GM23248 (cell line): ENCODE measurements around the gene DNM1. TPM values are rescaled to one million over a fixed set of nuclear protein-coding genes. Genes with fewer than 3 reads are reported as not detected.
A peak's percentile ranks its signal among the peaks of the same experiment; 100 is the strongest.

Experiments used
- DNase-seq: peaks from one replicate; pipeline ENCODE4 v3.0.0-alpha.2; 2015
- H2AFZ ChIP-seq: fragments of 200-600 bp; sonication (generic); 2 replicates; pipeline ENCODE4 v1.6.1; 2016; ENCODE audit warnings: antibody characterized with exemption
- H3F3A ChIP-seq: fragments of 200-600 bp; sonication (generic); 2 replicates; pipeline ENCODE4 v1.6.1; 2016; ENCODE audit warnings: mild to moderate bottlenecking, antibody characterized with exemption, mixed run types; ENCODE audit not compliant: insufficient read depth
- H3K27ac ChIP-seq: fragments of 200-600 bp; sonication (generic); 2 replicates; pipeline ENCODE4 v1.5.1; 2016; ENCODE audit warnings: mild to moderate bottlenecking
- H3K27me3 ChIP-seq: fragments of 200-600 bp; sonication (generic); replicated peaks from 2 replicates; pipeline ENCODE4 v1.6.1; 2016; ENCODE audit warnings: mild to moderate bottlenecking; ENCODE audit not compliant: insufficient read depth
- H3K36me3 ChIP-seq: fragments of 200-600 bp; sonication (generic); 2 replicates; pipeline ENCODE4 v1.6.1; 2016; ENCODE audit warnings: low read depth, mild to moderate bottlenecking
- H3K4me1 ChIP-seq: fragments of 200-600 bp; sonication (generic); 2 replicates; pipeline ENCODE4 v1.6.1; 2016; ENCODE audit warnings: mild to moderate bottlenecking; ENCODE audit not compliant: insufficient read depth
- H3K4me2 ChIP-seq: fragments of 200-600 bp; sonication (generic); one replicate; pipeline ENCODE4 v1.6.1; 2016; ENCODE audit warnings: mild to moderate bottlenecking; ENCODE audit not compliant: unreplicated experiment
- H3K4me3 ChIP-seq: fragments of 200-600 bp; sonication (generic); 2 replicates; pipeline ENCODE4 v1.5.1; 2016; ENCODE audit warnings: mild to moderate bottlenecking
- H3K79me2 ChIP-seq: fragments of 200-600 bp; sonication (generic); 2 replicates; pipeline ENCODE4 v1.6.1; 2016; ENCODE audit warnings: mild to moderate bottlenecking; ENCODE audit not compliant: insufficient read depth
- H3K9ac ChIP-seq: fragments of 200-600 bp; sonication (generic); 2 replicates; pipeline ENCODE4 v1.6.1; 2016; ENCODE audit warnings: mild to moderate bottlenecking
- H3K9me2 ChIP-seq: fragments of 200-600 bp; sonication (generic); 2 replicates; pipeline ENCODE4 v1.6.1; 2016; ENCODE audit warnings: mixed run types, mild to moderate bottlenecking, moderate library complexity; ENCODE audit not compliant: insufficient read depth
- H3K9me3 ChIP-seq: fragments of 200-600 bp; sonication (generic); one replicate; pipeline ENCODE4 v1.6.1; 2017; ENCODE audit warnings: low read depth
- H4K20me1 ChIP-seq: fragments of 200-600 bp; sonication (generic); 2 replicates; pipeline ENCODE4 v1.6.0; 2016; ENCODE audit not compliant: insufficient read depth
- EZH2 ChIP-seq: fragments of 200-600 bp; sonication (generic); IDR thresholded peaks from 2 replicates; pipeline ENCODE4 v1.6.1; 2018; ENCODE audit warnings: antibody characterized with exemption, mild to moderate bottlenecking; ENCODE audit not compliant: insufficient read depth, poor library complexity, severe bottlenecking
- EZH2phosphoT487 ChIP-seq: fragments of 200-600 bp; sonication (generic); IDR thresholded peaks from 2 replicates; pipeline ENCODE4 v1.6.1; 2018; ENCODE audit warnings: antibody characterized with exemption, moderate library complexity, mild to moderate bottlenecking, low read depth; ENCODE audit not compliant: insufficient read depth
- WGBS, 2 experiments: methylation state at CpG; one replicate each; pipeline ENCODE4 v1.1.6; 2015 to 2017; ENCODE audit warnings: low lambda C conversion rate in 2 of 2, low coverage in 1 of 2; ENCODE audit errors: missing lambda C conversion rate in 2 of 2; 5-methylcytosine and 5-hydroxymethylcytosine counted together
- in situ Hi-C: fragments of 300-500 bp; cut with MboI; formaldehyde crosslinking; loops from 2 replicates; pipeline ENCODE4 v1.15.0; 2020
- polyA plus RNA-seq: library from polyadenylated mRNA; unstranded; fragments of >200 nt; fragmentation: Nextera tagmentation; extraction: Ambion mirVana; gene quantifications from 2 replicates; pipeline ENCODE4 v1.2.1, GENCODE V29; 2016
- total RNA-seq: library from RNA; depleted of rRNA; stranded (reverse); fragments of >200 nt; shearing (Covaris generic); gene quantifications from 2 replicates; pipeline ENCODE4 v1.2.3, GENCODE V29; 2014

DNM1 gene
- total and polyA plus RNA-seq, 2 experiments from 2014 or later: 12.1 to 19.0 TPM

- Histone ChIP-seq H3K4me1 (peaks cover 16% of the 10 kb centered on the region), H3K9me3 (no peaks in the 10 kb centered on the region), H3K4me3 (no peak overlapping the region), H4K20me1 (no peaks in the 10 kb centered on the region), H3K79me2 (peaks cover 38% of the 10 kb centered on the region), H3K9ac (no peak overlapping the region), H3K4me2 (no peak overlapping the region), H3K36me3 (no peaks in the 10 kb centered on the region), H3F3A (no peaks in the 10 kb centered on the region; the same call in 1 of the 2 replicates), H3K9me2 (no peaks in the 10 kb centered on the region), H2AFZ (no peak overlapping the region), H3K27ac (no peak overlapping the region), H3K27me3 (no peaks in the 10 kb centered on the region)
- TF ChIP-seq EZH2phosphoT487: no peak
- TF ChIP-seq EZH2: no peak
- 88 to 90% methylated on average over 5 of the region's 5 CpGs for WGBS, 2 experiments
- in situ Hi-C loops: no loop called here
- no peak for DNase-seq
Measured at GRCh38 chr9:128280084-128280622, 77.0 kb downstream of the DNM1 start.

GRCh38 chr9:128282500-128282899, 79.3 kb downstream of the DNM1 start:
- TF ChIP-seq EZH2 (no peak), EZH2phosphoT487 (no peak)
- Histone ChIP-seq H3F3A (no peaks in the 10 kb centered on the region; the same call in 1 of the 2 replicates), H3K9me2 (no peaks in the 10 kb centered on the region), H3K27ac (peak overlapping the region; percentile 52), H3K9me3 (no peaks in the 10 kb centered on the region), H3K9ac (peak overlapping the region; percentile 21; the same call in 1 of the 2 replicates), H3K4me3 (no peak overlapping the region), H3K27me3 (no peaks in the 10 kb centered on the region), H3K36me3 (no peaks in the 10 kb centered on the region), H3K4me1 (peaks cover 10% of the 10 kb centered on the region), H2AFZ (no peak overlapping the region), H3K79me2 (peaks cover 18% of the 10 kb centered on the region), H3K4me2 (no peak overlapping the region), H4K20me1 (no peaks in the 10 kb centered on the region)
- WGBS, 2 experiments: 62 to 67% methylated on average over 6 of the region's 6 CpGs
- DNase-seq: peak; percentile 85
- in situ Hi-C loops: no loop called here

GRCh38 chr9:128285033-128285784, 82.0 kb downstream of the DNM1 start:
- peaks cover 9% of the 10 kb centered on the region for H3K4me1 ChIP-seq
- in situ Hi-C loops: no loop called here
- 95 to 99% methylated on average over 12 of the region's 12 CpGs for WGBS, 2 experiments

GRCh38 chr9:128286440-128286839, 83.3 kb downstream of the DNM1 start:
- Histone ChIP-seq H3K4me3 (no peak overlapping the region), H3K9me2 (no peaks in the 10 kb centered on the region), H3K27me3 (no peaks in the 10 kb centered on the region), H4K20me1 (no peaks in the 10 kb centered on the region), H3K79me2 (no peaks in the 10 kb centered on the region), H3K9ac (no peak overlapping the region), H3K27ac (no peak overlapping the region), H3K9me3 (no peaks in the 10 kb centered on the region), H2AFZ (no peak overlapping the region), H3K4me2 (no peak overlapping the region), H3K4me1 (peaks cover 9% of the 10 kb centered on the region), H3K36me3 (peaks cover 5% of the 10 kb centered on the region; the same call in 1 of the 2 replicates), H3F3A (no peaks in the 10 kb centered on the region; the same call in 1 of the 2 replicates)
- TF ChIP-seq EZH2phosphoT487 (no peak), EZH2 (no peak)
- peak; percentile 35 for DNase-seq
- 69 to 71% methylated on average over 6 of the region's 6 CpGs for WGBS, 2 experiments
- in situ Hi-C loops: no loop called here

More at GRCh38 chr9:128285033-128285784, 82.0 kb downstream of the DNM1 start:
- no peak overlapping the region for H3K4me2 ChIP-seq
- H4K20me1 ChIP-seq: no peaks in the 10 kb centered on the region
- H3K27ac ChIP-seq: no peak overlapping the region
- H3F3A ChIP-seq: no peaks in the 10 kb centered on the region; the same call in 1 of the 2 replicates
- no peaks in the 10 kb centered on the region for H3K27me3 ChIP-seq
- no peak overlapping the region for H2AFZ ChIP-seq
- peaks cover 5% of the 10 kb centered on the region; the same call in 1 of the 2 replicates for H3K36me3 ChIP-seq
- H3K9me2 ChIP-seq: no peaks in the 10 kb centered on the region
- H3K9ac ChIP-seq: no peak overlapping the region
- no peak overlapping the region for H3K4me3 ChIP-seq
- no peaks in the 10 kb centered on the region for H3K79me2 ChIP-seq
- H3K9me3 ChIP-seq: no peaks in the 10 kb centered on the region
- TF ChIP-seq EZH2phosphoT487: no peak
- no peak for TF ChIP-seq EZH2
- no peak for DNase-seq
